SK-N-MC (cell line): ENCODE measurements around the gene ING5.
A peak's percentile ranks its signal among the peaks of the same experiment; 100 is the strongest.

Source experiments
- DNase-seq: peaks from one replicate; pipeline ENCODE4 v3.0.0-alpha.2; 2011; ENCODE audit warnings: low read depth, low spot score
- H3K27ac ChIP-seq: fragments of 200-600 bp; sonication (generic); 2 replicates; pipeline ENCODE4 v1.5.1; 2016; ENCODE audit warnings: mixed run types
- H3K36me3 ChIP-seq: fragments of 200-600 bp; sonication (generic); 2 replicates; pipeline ENCODE4 v1.6.1; 2017; ENCODE audit warnings: antibody characterized with exemption, low read length, mixed read lengths; ENCODE audit not compliant: insufficient read depth
- H3K4me3 ChIP-seq: fragments of 200-600 bp; sonication (generic); 2 replicates; pipeline ENCODE4 v1.5.1; 2016
- H3K9ac ChIP-seq: fragments of 200-600 bp; sonication (generic); 2 replicates; pipeline ENCODE4 v1.8.0; 2017; ENCODE audit warnings: mixed run types, mixed read lengths; ENCODE audit not compliant: insufficient read length
- H3K9me3 ChIP-seq: fragments of 200-600 bp; sonication (generic); 2 replicates; pipeline ENCODE4 v1.6.1; 2017; ENCODE audit warnings: low read depth, mild to moderate bottlenecking, antibody characterized with exemption, low read length, moderate library complexity, mixed read lengths
- EZH2 ChIP-seq: fragments of 200-600 bp; sonication (generic); IDR thresholded peaks from one replicate; pipeline ENCODE4 v1.6.1; 2017; ENCODE audit warnings: antibody characterized with exemption
- FOXP2 ChIP-seq: optimal IDR thresholded peaks from 2 replicates; pipeline ENCODE3; 2011; ENCODE audit warnings: mild to moderate bottlenecking, moderate library complexity; ENCODE audit not compliant: insufficient read depth; ENCODE audit errors: extremely low read length, control extremely low read depth
- POLR2AphosphoS5 ChIP-seq: IDR thresholded peaks from 2 replicates; pipeline ENCODE4 v1.6.1; 2012; ENCODE audit warnings: mild to moderate bottlenecking, low read depth, low read length, borderline replicate concordance

Gene ING5

GRCh38 chr2:241720560-241720959, 18.7 kb downstream of the ING5 start:
- Histone ChIP-seq H3K4me3 (no peak overlapping the region), H3K9ac (no peak overlapping the region), H3K9me3 (peaks cover 7% of the 10 kb centered on the region; the same call in 1 of the 2 replicates), H3K27ac (no peak overlapping the region), H3K36me3 (peaks cover 74% of the 10 kb centered on the region)
- no peak for DNase-seq
- no peak for TF ChIP-seq POLR2AphosphoS5
- TF ChIP-seq EZH2, result no peak
- no peak for TF ChIP-seq FOXP2

- DNase-seq, result no peak
- TF ChIP-seq EZH2, result no peak
- TF ChIP-seq POLR2AphosphoS5, result no peak
- no peak for TF ChIP-seq FOXP2
- Histone ChIP-seq H3K36me3 (peaks cover 65% of the 10 kb centered on the region), H3K4me3 (no peak overlapping the region), H3K9ac (no peak overlapping the region), H3K9me3 (peaks cover 7% of the 10 kb centered on the region; the same call in 1 of the 2 replicates), H3K27ac (no peak overlapping the region)
Observed at GRCh38 chr2:241721852-241722251, 20.0 kb downstream of the ING5 start.

GRCh38 chr2:241722896-241723454, 21.1 kb downstream of the ING5 start:
- Histone ChIP-seq H3K4me3 (no peak overlapping the region), H3K9me3 (peaks cover 7% of the 10 kb centered on the region; the same call in 1 of the 2 replicates), H3K27ac (no peak overlapping the region), H3K9ac (no peak overlapping the region), H3K36me3 (peaks cover 59% of the 10 kb centered on the region)
- TF ChIP-seq EZH2, result no peak
- TF ChIP-seq FOXP2, result no peak
- no peak for TF ChIP-seq POLR2AphosphoS5
- DNase-seq, result no peak

- H3K27ac ChIP-seq, result no peak overlapping the region
- TF ChIP-seq FOXP2 (no peak), EZH2 (no peak), POLR2AphosphoS5 (no peak)
- no peak overlapping the region for H3K9ac ChIP-seq
- H3K9me3 ChIP-seq, result peaks cover 7% of the 10 kb centered on the region; the same call in 1 of the 2 replicates
- peaks cover 48% of the 10 kb centered on the region for H3K36me3 ChIP-seq
- no peak for DNase-seq
- H3K4me3 ChIP-seq, result no peak overlapping the region
Observed at GRCh38 chr2:241724259-241724974, 22.6 kb downstream of the ING5 start.

DNA sequence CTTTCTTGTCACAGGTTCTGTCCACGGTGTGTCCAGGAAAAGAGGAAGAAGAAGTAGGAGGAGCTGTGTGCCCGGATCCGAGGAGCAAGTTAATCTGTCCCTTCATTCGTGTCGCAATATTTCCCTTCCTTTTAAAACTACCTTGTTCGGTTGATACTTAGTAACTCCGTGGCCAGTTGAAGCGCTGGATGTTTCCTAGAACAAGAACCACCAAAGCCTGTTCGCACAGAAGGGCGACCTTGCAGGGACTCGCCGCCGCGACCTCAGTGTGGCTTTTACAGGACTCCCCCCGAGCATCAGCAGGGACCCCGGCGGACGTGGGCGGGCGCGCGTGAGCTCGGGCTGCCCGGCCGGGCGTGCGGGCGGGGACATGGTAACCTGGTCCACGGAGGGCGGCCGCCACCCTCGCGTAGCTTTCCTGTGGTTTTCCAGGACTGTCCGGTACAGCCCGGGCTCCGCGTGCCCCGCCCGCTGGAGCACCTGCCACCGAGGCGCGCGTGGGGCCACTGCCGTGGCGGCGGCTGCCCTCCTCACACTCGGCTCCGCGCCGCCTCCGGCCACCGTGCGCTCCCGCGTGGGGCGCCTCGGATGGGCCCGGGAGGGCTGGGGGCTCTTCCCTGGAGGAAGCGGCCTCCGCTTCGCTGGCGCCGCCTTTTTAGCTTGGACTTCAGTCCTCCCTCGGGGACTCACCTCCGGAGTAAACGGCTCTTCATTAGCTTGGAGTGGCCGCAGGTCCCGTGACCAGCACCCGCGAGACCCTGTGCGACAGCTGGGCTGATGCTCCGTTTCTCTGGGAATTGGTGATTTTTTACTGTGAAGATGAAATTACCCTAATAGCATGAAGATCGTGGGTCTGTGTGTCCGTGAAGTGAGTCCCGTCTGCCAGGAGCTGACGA, 23.4 kb downstream of the ING5 start:
- no peak overlapping the region for H3K4me3 ChIP-seq
- H3K9ac ChIP-seq, result no peak overlapping the region
- no peak overlapping the region for H3K27ac ChIP-seq
- no peak for TF ChIP-seq FOXP2
- peaks cover 40% of the 10 kb centered on the region for H3K36me3 ChIP-seq
- no peak for DNase-seq
- peaks cover 7% of the 10 kb centered on the region; the same call in 1 of the 2 replicates for H3K9me3 ChIP-seq

DNA sequence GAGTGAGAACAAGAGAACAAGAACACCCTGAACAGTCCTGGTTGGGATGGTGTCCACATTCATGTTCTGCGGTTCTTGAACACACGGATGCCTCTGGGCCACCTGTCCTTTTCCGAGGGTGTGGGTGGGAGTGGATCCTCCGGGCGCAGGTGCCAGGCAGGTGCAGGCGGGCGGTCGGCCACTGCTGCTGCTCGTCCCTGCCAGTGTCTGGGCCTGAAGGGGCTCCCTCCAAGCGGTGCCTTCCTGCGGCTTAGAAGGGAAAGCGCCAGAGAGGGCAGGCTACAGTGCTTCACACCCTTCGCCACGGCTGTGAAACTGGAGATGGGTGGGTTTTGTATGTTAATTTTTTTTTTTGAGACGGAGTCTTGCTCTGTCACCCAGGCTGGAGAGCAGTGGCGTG, 24.6 kb downstream of the ING5 start:
- Histone ChIP-seq H3K9ac (no peak overlapping the region), H3K27ac (peak overlapping the region; percentile 46; the same call in 1 of the 2 replicates), H3K4me3 (no peak overlapping the region), H3K9me3 (peaks cover 1% of the 10 kb centered on the region; the same call in 1 of the 2 replicates), H3K36me3 (peaks cover 27% of the 10 kb centered on the region)
- no peak for DNase-seq
- TF ChIP-seq POLR2AphosphoS5 (no peak), FOXP2 (no peak), EZH2 (no peak)

DNA sequence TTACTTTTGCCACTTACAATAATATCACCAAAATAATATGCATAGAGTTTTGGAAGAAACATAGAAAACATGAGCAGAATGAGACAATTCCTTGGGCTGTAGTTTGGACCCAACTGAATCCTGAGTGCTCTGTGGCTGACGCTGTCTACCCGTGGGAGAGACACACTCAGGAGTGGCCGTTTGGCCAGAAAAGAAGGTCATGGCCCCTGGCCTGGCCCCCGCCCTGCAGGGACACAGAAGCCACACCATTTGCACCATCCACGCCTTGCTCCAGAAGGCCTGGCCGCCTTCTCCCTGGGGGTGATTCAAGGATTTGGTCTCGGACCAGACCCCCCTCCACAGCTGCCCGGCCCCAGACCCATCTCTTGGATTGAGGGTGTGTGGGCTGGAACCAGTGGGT, 26.2 kb downstream of the ING5 start:
- peaks cover 12% of the 10 kb centered on the region for H3K36me3 ChIP-seq
- H3K27ac ChIP-seq, result no peak overlapping the region
- H3K9me3 ChIP-seq, result no peaks in the 10 kb centered on the region
- H3K9ac ChIP-seq, result no peak overlapping the region
- no peak overlapping the region for H3K4me3 ChIP-seq
- DNase-seq, result no peak
- TF ChIP-seq FOXP2 (no peak), EZH2 (no peak), POLR2AphosphoS5 (no peak)

- Histone ChIP-seq H3K27ac (no peak overlapping the region), H3K9ac (no peak overlapping the region), H3K4me3 (no peak overlapping the region), H3K36me3 (peaks cover 6% of the 10 kb centered on the region; the same call in 1 of the 2 replicates), H3K9me3 (no peaks in the 10 kb centered on the region)
- no peak for TF ChIP-seq POLR2AphosphoS5
- TF ChIP-seq FOXP2, result no peak
- no peak for TF ChIP-seq EZH2
- no peak for DNase-seq
Observed at GRCh38 chr2:241728627-241729026, 26.8 kb downstream of the ING5 start.
